ENCODE measurements around the gene CD200R1L. TPM values are rescaled to one million over a fixed set of nuclear protein-coding genes. Genes with fewer than 3 reads are reported as not detected.

The CD200R1L gene
- total RNA-seq, 2 experiments from 2014 or later, result not detected

- peak overlapping the region; percentile 12 for H3K4me3 Mint-ChIP-seq
- no peaks in the 10 kb centered on the region for H3K27me3 Mint-ChIP-seq
- intact Hi-C loops (cut with micrococcal nuclease), result loop anchor here (5.0 kb wide), 1 partner anchor 42 kb away; no protein-coding TSS in a partner anchor
- peak overlapping the region; percentile 88 for H3K27ac Mint-ChIP-seq
- no peaks in the 10 kb centered on the region for H3K9me3 Mint-ChIP-seq
- peaks cover 50% of the 10 kb centered on the region for H3K4me1 Mint-ChIP-seq (ENCODE audit: low read depth)
- no peaks in the 10 kb centered on the region for H3K36me3 Mint-ChIP-seq
- ChIA-PET CTCF (interaction anchor here (0.6 to 1.5 kb wide), 4 partner anchors 29 to 209 kb away, joined by 3 to 7 read pairs (median 4); no protein-coding TSS in a partner anchor), POLR2A (no interaction called here)
- DNase-seq, result peak; percentile 81
Measured at GRCh38 chr3:112770032-112770626, 76.5 kb downstream of the CD200R1L start.

- POLR2A ChIA-PET, result no interaction called here
- peak overlapping the region; percentile 88 for H3K27ac Mint-ChIP-seq
- H3K27me3 Mint-ChIP-seq, result no peaks in the 10 kb centered on the region
- no peaks in the 10 kb centered on the region for H3K9me3 Mint-ChIP-seq
- DNase-seq, result no peak
- intact Hi-C loops (cut with micrococcal nuclease), result loop anchor here (1.0 kb wide), 2 partner anchors 30 to 204 kb away; no protein-coding TSS in a partner anchor
- peak overlapping the region; percentile 12 for H3K4me3 Mint-ChIP-seq
- no peaks in the 10 kb centered on the region for H3K36me3 Mint-ChIP-seq
- CTCF ChIA-PET, result interaction anchor here (0.6 to 1.5 kb wide), 4 partner anchors 29 to 210 kb away, joined by 3 to 7 read pairs (median 4); no protein-coding TSS in a partner anchor
- peaks cover 43% of the 10 kb centered on the region for H3K4me1 Mint-ChIP-seq (ENCODE audit: low read depth)
Measured at GRCh38 chr3:112769286-112769978, 77.2 kb downstream of the CD200R1L start.

- Mint-ChIP-seq H3K9me3 (no peaks in the 10 kb centered on the region), H3K27ac (no peak overlapping the region), H3K27me3 (no peaks in the 10 kb centered on the region), H3K36me3 (no peaks in the 10 kb centered on the region), H3K4me3 (no peak overlapping the region), H3K4me1 (ENCODE audit: low read depth) (peaks cover 30% of the 10 kb centered on the region)
- POLR2A ChIA-PET, result no interaction called here
- intact Hi-C loops (cut with micrococcal nuclease), result no loop called here
- DNase-seq, result no peak
- CTCF ChIA-PET, result interaction anchor here (0.7 kb wide), 1 partner anchor 27 kb away, joined by 3 read pairs; no protein-coding TSS in a partner anchor
Measured at GRCh38 chr3:112767777-112768176, 78.9 kb downstream of the CD200R1L start.

- H3K4me3 Mint-ChIP-seq, result no peak overlapping the region
- CTCF ChIA-PET, result interaction anchor here (0.7 kb wide), 1 partner anchor 26 kb away, joined by 3 read pairs; no protein-coding TSS in a partner anchor
- no peaks in the 10 kb centered on the region for H3K36me3 Mint-ChIP-seq
- no peak for DNase-seq
- H3K4me1 Mint-ChIP-seq (ENCODE audit: low read depth), result peaks cover 24% of the 10 kb centered on the region
- POLR2A ChIA-PET, result no interaction called here
- no peak overlapping the region for H3K27ac Mint-ChIP-seq
- intact Hi-C loops (cut with micrococcal nuclease), result no loop called here
- H3K27me3 Mint-ChIP-seq, result no peaks in the 10 kb centered on the region
- H3K9me3 Mint-ChIP-seq, result no peaks in the 10 kb centered on the region
Measured at GRCh38 chr3:112767177-112767576, 79.5 kb downstream of the CD200R1L start.

Other genes starting within 250 kb of the CD200R1L start
- gene CCDC80, start 205.7 kb downstream of the CD200R1L start, total RNA-seq, result not detected
- 1 to 10 TPM; 4.1 to 4.4 TPM for gene CD200R1, start 128.2 kb upstream of the CD200R1L start, total RNA-seq
- 10 to 100 TPM; 34.7 to 35.7 TPM for gene GTPBP8, start 144.1 kb upstream of the CD200R1L start, total RNA-seq